B cell (primary cell): ENCODE results near the gene PRMT5. TPM values are rescaled to one million over a fixed set of nuclear protein-coding genes. Genes with fewer than 3 reads are reported as not detected.

Experiments
- ATAC-seq: fragments of 200-7000 bp; cut with Tn5 transposase; one replicate; pipeline ENCODE4 v1.10.0; 2021; ENCODE audit warnings: low read depth, mild to moderate bottlenecking, moderate number of reproducible peaks, moderate library complexity
- CTCF ChIA-PET: fragments of 350-600 bp; sonication (Branson Sonifier 250); formaldehyde crosslinking; loops from one replicate; lab custom pipeline; 2021; ENCODE audit warnings: antibody characterized with exemption, inconsistent platforms; lab: Charles Lee
- POLR2A ChIA-PET: fragments of 350-600 bp; sonication (Branson Sonifier 250); formaldehyde crosslinking; loops from one replicate; lab custom pipeline; 2021; ENCODE audit warnings: antibody characterized with exemption; lab: Charles Lee
- DNase-seq: peaks from one replicate; pipeline ENCODE4 v3.0.0; 2013
- H2AFZ ChIP-seq: 2 replicates; pipeline ENCODE4 v1.6.1; 2012; ENCODE audit warnings: mild to moderate bottlenecking, low read depth, low read length; ENCODE audit not compliant: insufficient read depth, poor library complexity, severe bottlenecking
- H3K27ac ChIP-seq, 2 donors: 1 replicate in 1 of 2; 2 replicates in 1 of 2; pipeline ENCODE4 v1.5.1; 2012 to 2013; ENCODE audit warnings: low read length in 2 of 2, mild to moderate bottlenecking in 2 of 2, moderate library complexity in 1 of 2
- H3K27me3 ChIP-seq, 4 experiments: fragments of 200-600 bp in 1 of 4; sonication (generic) in 1 of 4; replicated peaks in 1 of 4; 1 replicate in 2 of 4; 2 replicates in 2 of 4; pipeline versions ENCODE4 v1.6.1 to v1.7.0; 2013 to 2016; ENCODE audit warnings: low read length in 3 of 4, mild to moderate bottlenecking in 2 of 4, mixed read lengths in 1 of 4, moderate library complexity in 1 of 4; ENCODE audit not compliant: insufficient read depth in 4 of 4, control insufficient read depth in 3 of 4; ENCODE audit errors: control extremely low read depth in 1 of 4
- H3K36me3 ChIP-seq, 2 experiments: replicated peaks in 1 of 2; 1 replicate in 1 of 2; 2 replicates in 1 of 2; pipeline versions ENCODE4 v1.6.1 to v1.7.1; 2013; ENCODE audit warnings: low read length in 1 of 2; ENCODE audit not compliant: insufficient read depth in 2 of 2, control insufficient read depth in 1 of 2; ENCODE audit errors: control extremely low read depth in 1 of 2, extremely low read depth in 1 of 2
- H3K4me1 ChIP-seq, 2 donors: fragments of 200-600 bp in 1 of 2; sonication (generic) in 1 of 2; 1 replicate in 1 of 2; 2 replicates in 1 of 2; pipeline versions ENCODE4 v1.5.1 to v1.6.1; 2013 to 2017; ENCODE audit warnings: low read length in 2 of 2; ENCODE audit not compliant: control insufficient read depth in 2 of 2, insufficient read depth in 2 of 2
- H3K4me2 ChIP-seq: replicated peaks from 2 replicates; pipeline ENCODE3; 2012; ENCODE audit warnings: mild to moderate bottlenecking, low read depth, low read length; ENCODE audit not compliant: poor library complexity, severe bottlenecking
- H3K4me3 ChIP-seq, 5 experiments: fragments of 200-600 bp in 1 of 5; sonication (generic) in 1 of 5; 1 replicate in 3 of 5; 2 replicates in 2 of 5; pipeline versions ENCODE4 v1.5.1 to v1.7.0; 2011 to 2016; ENCODE audit warnings: low read length in 4 of 5, mild to moderate bottlenecking in 4 of 5, low read depth in 2 of 5, control low read depth in 1 of 5, moderate library complexity in 1 of 5; ENCODE audit not compliant: insufficient read depth in 1 of 5; ENCODE audit errors: control extremely low read depth in 1 of 5, extremely low read depth in 1 of 5
- H3K79me2 ChIP-seq: fragments of 200-600 bp; sonication (generic); one replicate; pipeline ENCODE4 v1.6.0; 2016; ENCODE audit warnings: low read length; ENCODE audit not compliant: control insufficient read depth, insufficient read depth
- H3K9ac ChIP-seq: fragments of 200-600 bp; sonication (generic); 2 replicates; pipeline ENCODE4 v1.6.1; 2017; ENCODE audit warnings: mild to moderate bottlenecking, low read length, moderate library complexity
- H3K9me3 ChIP-seq, 3 donors: one replicate each; pipeline versions ENCODE4 v1.6.1 to v1.7.1; 2013; ENCODE audit warnings: low read length in 2 of 3; ENCODE audit not compliant: control insufficient read depth in 2 of 3, insufficient read depth in 1 of 3; ENCODE audit errors: control extremely low read depth in 1 of 3
- H4K20me1 ChIP-seq: 2 replicates; pipeline ENCODE4 v1.6.0; 2012; ENCODE audit warnings: mild to moderate bottlenecking, low read length; ENCODE audit not compliant: insufficient read depth, control insufficient read depth, poor library complexity, severe bottlenecking
- H3K27ac Mint-ChIP-seq: one replicate; pipeline ENCODE4 v1.8.0; 2021; ENCODE audit warnings: mixed read lengths
- H3K27me3 Mint-ChIP-seq: one replicate; pipeline ENCODE4 v1.8.0; 2021; ENCODE audit warnings: mixed read lengths
- H3K4me1 Mint-ChIP-seq: one replicate; pipeline ENCODE4 v1.8.0; 2021; ENCODE audit warnings: mixed read lengths
- H3K4me3 Mint-ChIP-seq: one replicate; pipeline ENCODE4 v1.8.0; 2021; ENCODE audit warnings: mixed read lengths
- H3K9me3 Mint-ChIP-seq: one replicate; pipeline ENCODE4 v1.8.0; 2022; ENCODE audit warnings: mixed read lengths; ENCODE audit not compliant: insufficient read depth
- CTCF ChIP-seq: fragments of 200-600 bp; IDR thresholded peaks from one replicate; pipeline ENCODE4 v1.8.0; 2022; ENCODE audit warnings: antibody characterized with exemption, mild to moderate bottlenecking
- EZH2 ChIP-seq: IDR thresholded peaks from 2 replicates; pipeline ENCODE4 v1.6.1; 2012; ENCODE audit warnings: borderline replicate concordance, low read depth, mild to moderate bottlenecking, moderate library complexity, low read length; ENCODE audit not compliant: insufficient read depth, poor library complexity, severe bottlenecking
- WGBS: methylation state at CpG from one replicate; pipeline ENCODE4 v1.1.5; 2013; ENCODE audit warnings: missing lambda C conversion rate; ENCODE audit not compliant: insufficient coverage; 5-methylcytosine and 5-hydroxymethylcytosine counted together
- intact Hi-C: fragments of 100-400 bp; cut with micrococcal nuclease; formaldehyde crosslinking; loops from one replicate; pipeline ENCODE4 v1.10.0; 2022
- polyA plus RNA-seq: library from polyadenylated mRNA; depleted of rRNA; stranded (reverse); fragments of >200 nt; gene quantifications from 2 replicates; pipeline ENCODE4 v1.2.3, GENCODE V29; 2012
- total RNA-seq, 2 donors: library from RNA; stranded (reverse); fragments of 120-200 nt in 1 of 2; gene quantifications; 1 replicate in 1 of 2; 2 replicates in 1 of 2; pipeline versions ENCODE4 v1.2.3 to v1.2.4, GENCODE V29; 2013 to 2022

PRMT5 gene
- total and polyA plus RNA-seq, 2 donors (not counting 1 experiment from before 2014, with no cell fraction given), result 38.8 to 50.4 TPM

GRCh38 chr14:22898302-22899090 is 30.7 kb downstream of the PRMT5 start:
- intact Hi-C loops, result no loop called here
- H3K4me1 Mint-ChIP-seq, result peaks cover 9% of the 10 kb centered on the region
- H3K4me1 ChIP-seq, result peaks cover 3 to 6% of the 10 kb centered on the region in 2 donors
- H3K4me2 ChIP-seq, result no peak overlapping the region
- TF ChIP-seq EZH2 (no peak), CTCF (no peak)
- peaks cover 5 to 38% of the 10 kb centered on the region in 2 experiments for H3K36me3 ChIP-seq
- no peaks in the 10 kb centered on the region for H3K27me3 Mint-ChIP-seq
- H3K9me3 ChIP-seq, result no peaks in the 10 kb centered on the region
- no CpG with 5 or more reads among the region's 8 CpGs for WGBS
- no peak overlapping the region for H3K4me3 Mint-ChIP-seq
- DNase-seq (no peak), ATAC-seq (no peak)
- no peak overlapping the region for H2AFZ ChIP-seq
- no peaks in the 10 kb centered on the region for H3K9me3 Mint-ChIP-seq
- H3K79me2 ChIP-seq, result no peaks in the 10 kb centered on the region
- H3K27me3 ChIP-seq, result no peaks in the 10 kb centered on the region
- ChIA-PET CTCF (interaction anchor here (0.6 to 6.0 kb wide), 7 partner anchors 8 to 330 kb away, joined by 3 to 111 read pairs (median 21); partner anchors contain the start of gene LRP10), POLR2A (no interaction called here)
- peak overlapping the region in 1 of 2 donors; percentile 42 for H3K27ac ChIP-seq
- no peak overlapping the region for H3K4me3 ChIP-seq
- H4K20me1 ChIP-seq, result no peaks in the 10 kb centered on the region
- no peak overlapping the region for H3K9ac ChIP-seq
- peak overlapping the region; percentile 70 for H3K27ac Mint-ChIP-seq

GRCh38 chr14:22897357-22897756 is 31.8 kb downstream of the PRMT5 start:
- TF ChIP-seq EZH2 (no peak), CTCF (no peak)
- Histone ChIP-seq H3K4me1 (peaks cover 3 to 6% of the 10 kb centered on the region in 2 donors), H3K4me3 (no peak overlapping the region), H3K4me2 (no peak overlapping the region), H3K79me2 (peaks cover 3% of the 10 kb centered on the region), H3K27ac (peak overlapping the region in 1 of 2 donors; percentile 31), H3K27me3 (no peaks in the 10 kb centered on the region), H3K9me3 (no peaks in the 10 kb centered on the region), H4K20me1 (no peaks in the 10 kb centered on the region), H3K9ac (no peak overlapping the region), H3K36me3 (peaks cover 4 to 35% of the 10 kb centered on the region in 2 experiments), H2AFZ (no peak overlapping the region)
- intact Hi-C loops, result no loop called here
- no peak for ATAC-seq
- WGBS, result no CpG with 5 or more reads among the region's 1 CpG
- ChIA-PET POLR2A (interaction anchor here (1.7 kb wide), 1 partner anchor 9 kb away, joined by 6 read pairs; no protein-coding TSS in a partner anchor), CTCF (interaction anchor here (1.1 to 2.8 kb wide), 5 partner anchors 24 to 327 kb away, joined by 3 to 14 read pairs (median 12); partner anchors contain the start of gene LRP10)
- no peak for DNase-seq
- no peaks in the 10 kb centered on the region for H3K27me3 Mint-ChIP-seq
- peak overlapping the region; percentile 8 for H3K27ac Mint-ChIP-seq
- no peak overlapping the region for H3K4me3 Mint-ChIP-seq
- H3K9me3 Mint-ChIP-seq, result no peaks in the 10 kb centered on the region
- peaks cover 9% of the 10 kb centered on the region for H3K4me1 Mint-ChIP-seq
